Bronchial epithelial cell (primary cell): ENCODE measurements around the gene SERPINB3. TPM values are rescaled to one million over a fixed set of nuclear protein-coding genes. Genes with fewer than 3 reads are reported as not detected.
"Not testable (repeated sequence)": the region's sequence is repeated elsewhere in the genome, so short reads cannot be mapped to it uniquely, and the experiment has no call there.

Source experiments
- DNase-seq: peaks from one replicate; pipeline ENCODE4 v3.0.0-alpha.2; 2010; ENCODE audit warnings: low read depth
- FAIRE-seq: peaks from 2 replicates; lab custom pipeline; 2011; peaks lifted over from hg19 to GRCh38; lab: Jason Lieb, UNC
- H3K27me3 ChIP-seq: 2 replicates; pipeline ENCODE4 v1.5.1; 2011; ENCODE audit warnings: low read length; ENCODE audit not compliant: control insufficient read depth, insufficient read depth
- H3K36me3 ChIP-seq: 2 replicates; pipeline ENCODE4 v1.5.1; 2011; ENCODE audit warnings: low read length; ENCODE audit not compliant: control insufficient read depth, insufficient read depth
- H3K4me3 ChIP-seq: 2 replicates; pipeline ENCODE4 v1.5.1; 2011; ENCODE audit warnings: mild to moderate bottlenecking, low read depth, low read length, control low read depth
- CTCF ChIP-seq: IDR thresholded peaks from 2 replicates; pipeline ENCODE4 v1.5.1; 2011; ENCODE audit warnings: mild to moderate bottlenecking, moderate library complexity, low read length, control low read depth, inconsistent platforms; ENCODE audit not compliant: insufficient read depth, severe bottlenecking
- total RNA-seq: library from RNA; depleted of rRNA; stranded (reverse); fragments of >200 nt; gene quantifications from 2 replicates; pipeline ENCODE4 v1.2.1, GENCODE V29; 2014

Gene SERPINB3
- total RNA-seq, 1 donor from 2014 or later = 22.4 TPM

GRCh38 chr18:63664571-63664970 is 2.9 kb upstream of the SERPINB3 start:
- DNase-seq = peak; percentile 87
- FAIRE-seq = no peak
- Histone ChIP-seq H3K36me3 (no peaks in the 10 kb centered on the region), H3K27me3 (no peaks in the 10 kb centered on the region), H3K4me3 (no peak overlapping the region)
- TF ChIP-seq CTCF = no peak

GRCh38 chr18:63658920-63659319 is 2.8 kb downstream of the SERPINB3 start:
- not testable (repeated sequence) for H3K4me3 ChIP-seq, FAIRE-seq, H3K36me3 ChIP-seq, H3K27me3 ChIP-seq
- peak; percentile 75 for DNase-seq

- H3K36me3 ChIP-seq, H3K4me3 ChIP-seq, H3K27me3 ChIP-seq, FAIRE-seq: not testable (repeated sequence)
- peak; percentile 77 for DNase-seq
Measured at GRCh38 chr18:63650271-63650670, 11.4 kb downstream of the SERPINB3 start.

GRCh38 chr18:63648241-63648640 is 13.5 kb downstream of the SERPINB3 start:
- Histone ChIP-seq H3K27me3 (no peaks in the 10 kb centered on the region), H3K36me3 (no peaks in the 10 kb centered on the region), H3K4me3 (no peak overlapping the region)
- no peak for TF ChIP-seq CTCF
- DNase-seq = peak; percentile 58
- FAIRE-seq = no peak

GRCh38 chr18:63646936-63647335 is 14.8 kb downstream of the SERPINB3 start:
- no peak for TF ChIP-seq CTCF
- no peak overlapping the region for H3K4me3 ChIP-seq
- no peaks in the 10 kb centered on the region for H3K36me3 ChIP-seq
- no peaks in the 10 kb centered on the region for H3K27me3 ChIP-seq
- DNase-seq = peak; percentile 37
- no peak for FAIRE-seq

GRCh38 chr18:63644694-63645093 is 17.0 kb downstream of the SERPINB3 start:
- not testable (repeated sequence) for FAIRE-seq, H3K36me3 ChIP-seq, H3K4me3 ChIP-seq, DNase-seq, H3K27me3 ChIP-seq

- H3K36me3 ChIP-seq, H3K4me3 ChIP-seq, H3K27me3 ChIP-seq: not testable (repeated sequence)
- peak; percentile 51 for DNase-seq
- FAIRE-seq = peak; percentile 80
Measured at GRCh38 chr18:63644142-63644541, 17.6 kb downstream of the SERPINB3 start, which contains the start of gene SERPINB4. Gene SERPINB4, minus strand, starts transcription at chr18:63644256. Its CDS starts 679 bp downstream, at chr18:63643577.

GRCh38 chr18:63642668-63643356 is 18.9 kb downstream of the SERPINB3 start:
- peak; percentile 99 for FAIRE-seq
- not testable (repeated sequence) for H3K36me3 ChIP-seq, H3K27me3 ChIP-seq, H3K4me3 ChIP-seq
- DNase-seq = peak; percentile 43

GRCh38 chr18:63641157-63641680 is 20.5 kb downstream of the SERPINB3 start:
- FAIRE-seq = peak; percentile 7
- DNase-seq = peak; percentile 79
- not testable (repeated sequence) for H3K36me3 ChIP-seq

More at GRCh38 chr18:63641157-63641680, 20.5 kb downstream of the SERPINB3 start:
- not testable (repeated sequence) for H3K4me3 ChIP-seq, H3K27me3 ChIP-seq
